Right lobe of liver (tissue), 6 donors: Measurements from ENCODE around the gene CAPN2. TPM values are rescaled to one million over a fixed set of nuclear protein-coding genes. Genes with fewer than 3 reads are reported as not detected.

Experiments used
- ATAC-seq, 4 donors: fragments of 200-7000 bp; cut with Tn5 transposase; one replicate each; pipeline ENCODE4 v1.9.1; 2020; ENCODE audit warnings: mild to moderate bottlenecking in 4 of 4, moderate library complexity in 4 of 4
- DNase-seq, 3 donors: peaks; one replicate each; pipeline ENCODE4 v3.0.0-alpha.2; 2020
- H3K27ac ChIP-seq, 3 donors: fragments of 200-600 bp; one replicate each; pipeline ENCODE4 v1.8.0; 2022
- H3K27me3 ChIP-seq, 2 donors: fragments of 200-600 bp; one replicate each; pipeline ENCODE4 v1.8.0; 2022
- H3K36me3 ChIP-seq, 4 donors: fragments of 200-600 bp; sonication (generic) in 1 of 4; one replicate each; pipeline versions ENCODE4 v1.5.1 to v1.8.0; 2017 to 2022; ENCODE audit warnings: control low read depth in 1 of 4
- H3K4me1 ChIP-seq, 4 donors: fragments of 200-600 bp; sonication (generic) in 1 of 4; one replicate each; pipeline versions ENCODE4 v1.5.1 to v1.8.0; 2017 to 2022; ENCODE audit warnings: control low read depth in 1 of 4
- H3K4me3 ChIP-seq, 3 donors: fragments of 200-600 bp; one replicate each; pipeline ENCODE4 v1.8.0; 2022
- H3K9me3 ChIP-seq, 4 donors: fragments of 200-600 bp; sonication (generic) in 1 of 4; one replicate each; pipeline versions ENCODE4 v1.5.1 to v1.8.0; 2017 to 2022; ENCODE audit warnings: control low read depth in 1 of 4
- CTCF ChIP-seq, 4 donors: fragments of 200-600 bp in 3 of 4; fragments of 450-650 bp in 1 of 4; IDR thresholded peaks; one replicate each; pipeline versions ENCODE4 v1.5.1 to v1.8.0; 2016 to 2022; ENCODE audit warnings: antibody characterized with exemption in 4 of 4, mild to moderate bottlenecking in 2 of 4
- POLR2A ChIP-seq: fragments of 450-650 bp; IDR thresholded peaks from one replicate; pipeline ENCODE4 v1.6.1; 2017; ENCODE audit warnings: antibody characterized with exemption, mild to moderate bottlenecking
- WGBS: methylation state at CpG from one replicate; pipeline ENCODE4 v1.1.6; 2018; ENCODE audit warnings: low coverage, low lambda C conversion rate; ENCODE audit not compliant: insufficient coverage; ENCODE audit errors: missing lambda C conversion rate; 5-methylcytosine and 5-hydroxymethylcytosine counted together
- intact Hi-C, 2 donors: fragments of 100-400 bp; cut with DNase I; formaldehyde crosslinking; loops; one replicate each; pipeline versions ENCODE4 v1.11.2 to v1.14.1; 2022
- total RNA-seq, 6 experiments: library from RNA; depleted of rRNA in 2 of 6; stranded (reverse); fragments of >200 nt in 2 of 6; fragmentation: NEBNext Ultra II Directional in 3 of 6; extraction: Animal tissue kit (Norgen Biotek cat#: 25700) in 3 of 6; gene quantifications; one replicate each; pipeline versions ENCODE4 v1.1.0 to v1.2.4, GENCODE V29; 2016 to 2023
- donor health status: DM: no; HTN: yes; CAD: no.
- donor health status: DM: no; HTN: no; CAD: no.
- donor health status: DM: no; HTN: no; CAD: no.
- donor health status: DM: no; HTN: yes; CAD: no.
- donor health status: DM: no; HTN: yes; CAD: no.

The CAPN2 gene
- total RNA-seq, 6 experiments from 2014 or later: 17.5 to 53.1 (median 33.1) TPM

DNA sequence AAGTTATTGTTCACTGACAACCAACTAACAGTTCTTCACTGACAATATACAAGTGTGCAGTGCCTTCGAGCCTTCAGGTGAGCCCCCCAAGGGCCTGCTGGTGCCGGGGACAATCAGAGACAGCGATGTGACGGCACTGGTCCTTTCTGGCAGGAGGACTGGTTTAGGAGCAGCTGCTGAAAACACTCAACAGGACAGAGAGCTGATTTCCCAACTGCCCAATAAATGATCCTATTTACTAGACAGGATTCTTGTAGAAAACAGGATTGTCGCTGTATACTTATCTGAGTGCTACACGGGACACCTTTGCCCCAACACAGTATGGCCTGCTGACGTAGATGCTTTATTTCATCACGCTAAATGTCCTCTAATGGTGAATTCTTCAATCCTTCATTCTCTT lies 68.0 kb downstream of the CAPN2 start:
- no peak for ATAC-seq
- no peaks in the 10 kb centered on the region for H3K9me3 ChIP-seq
- no peak overlapping the region for H3K27ac ChIP-seq
- no peaks in the 10 kb centered on the region for H3K27me3 ChIP-seq
- H3K4me3 ChIP-seq: no peak overlapping the region
- 86% methylated on average over 8 of the region's 8 CpGs for WGBS
- intact Hi-C loops: no loop called here
- TF ChIP-seq POLR2A: no peak
- TF ChIP-seq CTCF (IDR thresholded peaks at IDR 0.05): no peak
- H3K4me1 ChIP-seq: no peaks in the 10 kb centered on the region
- no peak for DNase-seq
- H3K36me3 ChIP-seq: peaks cover 0 to 65% (median 21%) of the 10 kb centered on the region in 4 donors

- 72% methylated on average over 4 of the region's 6 CpGs for WGBS
- TF ChIP-seq POLR2A (no peak), CTCF (IDR thresholded peaks at IDR 0.05) (no peak)
- Histone ChIP-seq H3K27ac (no peak overlapping the region), H3K27me3 (no peaks in the 10 kb centered on the region), H3K4me1 (no peaks in the 10 kb centered on the region), H3K36me3 (peaks cover 0 to 61% (median 22%) of the 10 kb centered on the region in 4 donors), H3K9me3 (no peaks in the 10 kb centered on the region), H3K4me3 (no peak overlapping the region)
- ATAC-seq (no peak), DNase-seq (no peak)
- intact Hi-C loops: no loop called here
Measured at GRCh38 chr1:223780949-223781348, 68.6 kb downstream of the CAPN2 start.

DNA sequence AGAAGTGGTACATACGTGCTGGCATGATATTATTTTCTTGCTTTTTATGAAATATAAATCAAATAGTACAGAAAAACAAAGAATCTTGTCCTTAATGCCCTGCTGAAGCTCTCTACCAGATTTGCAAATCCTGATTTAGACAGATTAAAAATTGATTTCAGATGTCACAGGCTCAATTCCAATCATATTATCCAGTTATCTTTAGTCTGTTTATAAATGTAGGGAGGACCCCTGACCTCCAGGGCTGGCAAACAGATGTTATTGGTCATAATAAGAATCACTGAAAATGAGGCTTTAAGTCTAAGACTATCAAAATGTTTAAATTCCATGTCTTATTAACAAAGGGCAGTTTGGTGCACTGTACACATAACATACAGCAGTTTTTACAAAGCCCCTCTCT lies 71.3 kb downstream of the CAPN2 start:
- intact Hi-C loops: no loop called here
- H3K9me3 ChIP-seq: no peaks in the 10 kb centered on the region
- no peak for ATAC-seq
- 28% methylated on average over 1 of the region's 1 CpG for WGBS
- no peak for TF ChIP-seq POLR2A
- no peak for TF ChIP-seq CTCF (IDR thresholded peaks at IDR 0.05)
- no peak overlapping the region for H3K4me3 ChIP-seq
- no peak for DNase-seq
- H3K4me1 ChIP-seq: no peaks in the 10 kb centered on the region
- H3K27me3 ChIP-seq: no peaks in the 10 kb centered on the region
- H3K36me3 ChIP-seq: peaks cover 5 to 59% (median 13%) of the 10 kb centered on the region in 4 donors
- no peak overlapping the region for H3K27ac ChIP-seq

DNA sequence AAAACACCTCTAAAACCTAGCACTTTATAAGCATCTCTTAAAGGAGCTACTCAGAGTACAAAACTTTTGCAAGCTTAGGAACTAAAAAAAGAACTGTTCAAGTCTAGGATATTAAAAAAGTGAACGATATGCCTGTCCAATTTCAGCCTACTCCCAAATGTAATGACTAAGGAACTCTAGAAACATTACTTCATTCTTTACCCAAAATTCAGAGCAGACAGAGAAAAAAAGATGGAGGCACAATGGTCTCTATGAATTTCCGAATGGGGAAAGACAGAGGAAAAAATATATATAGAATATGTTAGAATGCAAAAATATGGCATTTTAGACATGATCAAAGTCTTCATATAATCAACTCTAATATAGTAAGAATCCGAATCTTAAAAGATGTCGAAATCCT lies 72.2 kb downstream of the CAPN2 start:
- no peak overlapping the region for H3K27ac ChIP-seq
- no peaks in the 10 kb centered on the region for H3K4me1 ChIP-seq
- no peak overlapping the region for H3K4me3 ChIP-seq
- no peaks in the 10 kb centered on the region for H3K9me3 ChIP-seq
- intact Hi-C loops: no loop called here
- no peak for ATAC-seq
- no peaks in the 10 kb centered on the region for H3K27me3 ChIP-seq
- no peak for DNase-seq
- 93% methylated on average over 4 of the region's 4 CpGs for WGBS
- peaks cover 5 to 59% (median 12%) of the 10 kb centered on the region in 4 donors for H3K36me3 ChIP-seq
- TF ChIP-seq CTCF (IDR thresholded peaks at IDR 0.05) (no peak), POLR2A (no peak)

DNA sequence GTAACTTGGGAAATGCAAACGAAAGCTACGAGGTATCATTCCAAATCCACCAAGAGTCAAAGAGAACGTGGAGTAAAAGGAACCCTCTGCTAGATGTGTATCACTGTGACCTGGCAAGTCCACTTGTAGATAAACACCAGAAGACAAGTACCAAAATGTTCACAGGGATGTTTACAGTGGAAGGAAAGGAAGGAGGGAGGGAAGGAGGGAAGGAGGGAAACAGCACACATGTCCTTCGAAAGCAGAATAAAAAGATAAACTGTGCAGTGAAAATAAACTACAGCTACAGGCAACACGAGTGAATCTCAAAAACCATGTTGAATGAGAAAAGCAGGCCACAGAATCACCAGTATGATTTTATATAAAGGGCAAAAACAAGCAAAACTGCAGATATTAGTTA lies 73.5 kb downstream of the CAPN2 start:
- intact Hi-C loops: no loop called here
- peaks cover 4 to 47% (median 8%) of the 10 kb centered on the region in 4 donors for H3K36me3 ChIP-seq

More for the DNA sequence above, 73.5 kb downstream of the CAPN2 start:
- DNase-seq: no peak
- TF ChIP-seq CTCF (IDR thresholded peaks at IDR 0.05): no peak
- no peak for TF ChIP-seq POLR2A
- no peaks in the 10 kb centered on the region for H3K9me3 ChIP-seq
- 78% methylated on average over 5 of the region's 5 CpGs for WGBS
- no peak overlapping the region for H3K27ac ChIP-seq
- no peak overlapping the region for H3K4me3 ChIP-seq
- no peaks in the 10 kb centered on the region for H3K27me3 ChIP-seq
- no peak for ATAC-seq
- H3K4me1 ChIP-seq: no peaks in the 10 kb centered on the region
